Stimulated activated CD4-positive, alpha-beta T cell treated with anti-CD3 and anti-CD28 coated beads, Interleukin-2, amount 100 ng/mL, for 24 hours (primary cell): ENCODE data around the gene RNF175.
A peak's percentile ranks its signal among the peaks of the same experiment; 100 is the strongest.

ENCODE experiments used
- DNase-seq, 2 donors: peaks; one replicate each; pipeline ENCODE4 v3.0.0-alpha.2; 2020

The RNF175 gene

GRCh38 chr4:153759407-153760316, at the start of gene RNF175:
Gene RNF175, minus strand, starts transcription at chr4:153760024. Its CDS starts 162 bp downstream, at chr4:153759862.
- DNase-seq: peak; percentile 30 to 48

- peak; percentile 26 to 37 for DNase-seq
These were observed 49.5 kb upstream of the RNF175 start for GRCh38 chr4:153809307-153809706.

GRCh38 chr4:153808175-153808574, 48.4 kb upstream of the RNF175 start:
- no peak for DNase-seq

- DNase-seq: no peak
These were observed 46.2 kb upstream of the RNF175 start for GRCh38 chr4:153806073-153806472.

GRCh38 chr4:153804722-153805121, 44.9 kb upstream of the RNF175 start:
- no peak for DNase-seq

- DNase-seq: no peak
These were observed 39.9 kb upstream of the RNF175 start for GRCh38 chr4:153799694-153800074.

GRCh38 chr4:153798901-153799693, 39.3 kb upstream of the RNF175 start:
- no peak for DNase-seq

GRCh38 chr4:153798420-153798819, 38.6 kb upstream of the RNF175 start:
- DNase-seq: no peak

- DNase-seq: no peak
These were observed 34.2 kb upstream of the RNF175 start for GRCh38 chr4:153794006-153794405.

GRCh38 chr4:153792618-153793247, 32.9 kb upstream of the RNF175 start:
- no peak for DNase-seq

- peak; percentile 52 to 70 for DNase-seq
These were observed 32.2 kb upstream of the RNF175 start for GRCh38 chr4:153791746-153792617.

- peak; percentile 35 to 64 for DNase-seq
These were observed 31.2 kb upstream of the RNF175 start for GRCh38 chr4:153790962-153791551.

- DNase-seq: peak in 1 of 2 donors; percentile 2
These were observed 30.7 kb upstream of the RNF175 start for GRCh38 chr4:153790500-153790865.

GRCh38 chr4:153789741-153790499, 30.1 kb upstream of the RNF175 start:
- DNase-seq: peak in 1 of 2 donors; percentile 6

GRCh38 chr4:153788413-153789276, 28.8 kb upstream of the RNF175 start, which contains the start of gene SFRP2:
Gene SFRP2, minus strand, starts transcription at chr4:153789083. Its CDS starts 248 bp downstream, at chr4:153788835.
- peak in 1 of 2 donors; percentile 18 for DNase-seq

- peak in 1 of 2 donors; percentile 4 for DNase-seq
These were observed 28.2 kb upstream of the RNF175 start for GRCh38 chr4:153788051-153788412.

GRCh38 chr4:153787575-153787974, 27.8 kb upstream of the RNF175 start:
- no peak for DNase-seq

GRCh38 chr4:153787061-153787560, 27.3 kb upstream of the RNF175 start:
- no peak for DNase-seq

GRCh38 chr4:153785910-153786721, 26.3 kb upstream of the RNF175 start:
- DNase-seq: no peak
